Islet of Langerhans (tissue), 1 donor: ENCODE measurements around the gene ASAP2.

Experiments
- FAIRE-seq: peaks from one replicate; lab custom pipeline; 2011; peaks lifted over from hg19 to GRCh38; lab: Jason Lieb, UNC

ASAP2 gene

DNA sequence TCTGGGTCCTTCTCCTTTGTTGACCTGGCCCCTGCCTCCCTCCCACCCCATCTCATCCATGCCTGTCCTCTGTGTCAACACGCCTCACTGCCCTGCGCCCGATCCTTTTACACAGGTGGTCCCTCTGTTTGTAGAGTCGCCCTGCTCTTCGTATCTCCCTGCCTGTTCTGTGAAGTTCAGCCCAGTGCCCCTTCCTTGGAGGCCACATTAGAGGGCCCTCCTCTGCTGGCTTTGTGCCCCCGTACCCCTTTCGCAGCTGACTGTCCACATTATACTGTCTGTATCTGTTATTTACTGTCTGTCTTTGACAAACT, 25.5 kb downstream of the ASAP2 start:
- no peak for FAIRE-seq

DNA sequence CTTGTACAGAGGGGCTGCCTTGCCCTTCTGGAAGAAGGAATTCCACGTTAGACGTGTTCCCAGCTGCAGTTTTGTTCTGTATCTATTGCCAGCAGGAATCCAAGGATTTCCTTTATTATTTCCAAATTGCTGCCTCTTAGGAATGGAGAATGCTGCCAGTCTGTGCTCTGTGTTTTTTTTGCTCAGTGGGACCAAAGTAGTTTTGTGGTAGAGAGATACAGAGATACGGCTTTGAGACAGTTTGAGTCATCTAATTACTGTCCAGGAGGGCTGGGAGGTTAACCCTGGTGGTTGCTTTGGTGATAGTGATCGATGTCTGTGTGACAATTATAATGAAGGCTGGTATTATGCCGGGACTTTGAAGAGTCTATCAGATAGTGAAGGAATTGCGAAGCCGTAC, 26.3 kb downstream of the ASAP2 start:
- FAIRE-seq = no peak

DNA sequence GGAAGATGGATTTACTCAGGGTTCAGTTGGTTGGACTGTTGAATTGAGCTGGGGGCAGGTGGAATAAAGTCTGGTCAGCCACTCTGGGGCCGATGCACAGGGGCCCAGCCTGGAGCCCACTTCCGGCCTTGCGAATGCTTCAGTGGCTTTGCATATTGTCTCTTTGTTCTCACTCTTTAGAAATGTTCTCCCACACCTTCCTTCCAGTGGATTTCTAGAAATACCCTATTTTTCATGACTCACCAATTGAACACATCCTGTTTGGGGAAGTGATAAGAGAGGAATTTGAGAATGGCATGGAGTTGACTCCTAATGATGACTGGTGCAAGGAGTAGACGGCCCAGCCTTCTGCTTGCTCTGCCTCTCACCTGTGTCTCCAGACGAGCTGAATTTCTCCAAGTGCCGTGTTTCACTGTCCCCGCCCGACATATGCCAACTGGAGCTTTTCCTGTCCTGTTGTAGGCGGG, 28.1 kb downstream of the ASAP2 start:
- FAIRE-seq = no peak

DNA sequence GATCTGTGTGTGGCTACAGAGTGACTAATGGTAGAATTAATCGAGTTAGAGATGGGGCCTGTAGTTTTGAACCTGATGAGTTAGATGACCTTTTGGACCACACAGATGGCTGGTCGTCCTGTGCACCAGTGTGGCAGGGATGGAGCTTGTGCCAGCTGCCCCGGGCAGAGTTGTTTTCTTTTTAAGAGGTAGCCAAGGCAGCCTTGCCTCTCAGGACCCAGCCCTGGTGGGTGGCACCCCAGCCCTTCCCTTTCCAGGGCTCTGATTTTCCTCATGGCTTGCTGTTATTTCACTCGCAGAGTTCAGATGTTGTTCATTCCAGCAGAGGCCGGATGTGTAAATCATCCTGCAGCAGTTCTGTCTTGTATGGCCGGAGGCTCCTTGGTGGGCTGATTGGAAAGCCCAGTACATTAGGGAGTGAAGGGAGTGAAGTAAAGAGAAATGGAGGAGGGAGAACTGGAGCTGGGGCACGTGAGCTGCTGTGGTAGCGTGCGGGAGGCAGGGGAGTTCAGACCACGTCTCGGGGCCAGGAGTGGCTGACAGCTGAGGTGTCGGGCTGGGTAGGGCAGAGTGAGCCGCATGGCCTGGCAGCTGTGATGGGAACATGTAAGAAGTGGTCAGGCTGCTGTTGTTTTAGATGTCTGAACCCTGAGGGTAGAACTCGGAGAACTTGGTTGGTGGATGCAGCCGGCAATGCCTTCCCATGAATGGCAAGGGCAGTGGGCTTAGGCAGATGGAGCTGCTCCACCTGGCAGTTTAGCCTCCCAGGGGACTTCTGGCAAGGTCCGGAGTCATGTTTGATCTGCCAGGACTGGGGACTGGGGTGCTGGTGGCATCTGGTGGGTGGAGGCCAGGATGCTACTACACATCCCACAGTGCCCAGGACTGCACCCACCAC, 28.8 kb downstream of the ASAP2 start:
- FAIRE-seq = no peak

DNA sequence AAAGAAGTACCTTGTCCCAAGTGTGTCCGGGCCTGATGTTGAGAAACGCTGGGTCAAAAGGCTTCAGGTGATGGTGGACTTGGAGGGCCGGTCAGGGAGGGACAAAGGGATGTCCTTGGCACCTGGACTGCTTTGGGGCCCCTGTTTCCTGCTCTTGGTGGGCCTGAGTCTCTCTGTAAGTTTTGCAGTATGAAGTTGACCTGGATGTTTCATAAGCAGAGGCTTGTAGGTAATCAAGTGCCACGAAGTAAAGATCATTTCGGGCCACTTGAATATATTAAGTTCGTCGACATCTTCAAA, 29.4 kb downstream of the ASAP2 start:
- FAIRE-seq = no peak

DNA sequence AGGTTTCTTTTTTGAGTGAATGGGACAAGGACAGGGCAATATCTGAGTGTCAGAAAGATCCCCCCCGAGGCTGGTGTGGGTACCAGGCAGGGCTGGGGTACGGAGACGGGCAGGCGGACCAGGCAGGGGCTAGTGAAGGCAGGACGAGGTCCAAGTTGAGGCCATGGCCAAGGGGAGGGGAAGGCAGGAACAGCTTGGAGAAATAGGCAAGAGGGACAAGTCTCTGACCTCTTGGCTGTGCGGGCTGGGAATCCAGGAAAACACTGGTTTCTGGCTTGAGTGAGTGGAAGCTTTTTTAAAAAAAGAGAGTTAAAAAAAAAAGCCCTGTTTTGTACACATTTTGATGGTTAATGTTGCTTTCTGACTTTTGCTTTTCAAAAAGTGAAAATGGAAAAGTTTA, 30.3 kb downstream of the ASAP2 start:
- no peak for FAIRE-seq

DNA sequence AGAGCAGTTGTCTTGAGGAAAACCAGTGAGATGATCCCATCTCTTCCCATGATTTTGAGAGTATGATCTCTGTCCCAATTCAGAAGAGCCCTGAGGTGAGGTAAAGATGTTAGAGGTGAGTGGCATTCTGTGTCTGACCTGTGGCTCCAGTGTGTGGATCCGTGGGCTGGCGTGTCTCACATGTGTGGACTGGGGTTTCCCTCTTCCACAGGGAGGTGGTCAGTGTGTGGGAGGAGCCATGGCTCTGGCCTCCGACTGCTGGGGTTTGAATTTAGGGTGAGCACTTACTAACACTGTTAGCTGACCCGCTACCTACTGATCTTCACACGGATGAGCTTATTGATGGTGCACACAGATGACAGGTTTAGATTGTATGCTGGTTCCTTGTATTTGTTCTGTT, 31.2 kb downstream of the ASAP2 start:
- FAIRE-seq = no peak

DNA sequence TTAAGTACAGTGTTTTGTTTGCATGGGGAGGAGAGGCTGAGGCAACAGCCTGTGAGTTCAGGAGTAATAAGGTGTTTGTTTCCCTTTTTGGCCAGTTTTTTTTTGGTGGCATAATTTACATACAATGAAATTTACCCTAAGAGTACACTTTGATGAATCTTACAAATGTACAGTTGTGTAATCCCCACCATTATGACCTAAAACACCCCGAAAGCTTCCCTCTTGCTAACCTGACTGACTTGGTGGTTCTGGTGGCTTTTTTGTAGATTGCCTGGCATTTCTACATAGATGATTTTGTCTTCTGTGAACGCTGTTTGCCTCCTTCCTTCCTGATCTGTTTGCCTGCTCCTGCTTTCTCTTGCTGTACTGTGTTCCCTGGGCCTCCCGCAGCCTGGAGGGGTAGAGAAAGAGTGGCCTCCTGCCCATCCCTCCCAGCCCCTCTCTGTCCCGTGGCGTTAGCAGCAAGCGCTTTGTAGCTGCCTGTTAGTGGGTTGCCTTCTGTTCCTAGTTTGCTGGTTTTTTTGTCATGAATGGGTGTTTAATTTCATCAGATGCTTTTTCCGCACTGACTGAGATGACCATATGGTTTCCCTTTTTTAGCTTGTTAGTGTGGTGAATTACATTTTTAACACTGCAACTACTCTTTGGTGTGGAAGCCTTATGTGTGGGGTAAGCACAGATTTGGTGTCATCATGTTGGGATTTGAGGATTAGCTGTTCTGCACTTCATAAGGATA, 32.1 kb downstream of the ASAP2 start:
- FAIRE-seq = no peak

DNA sequence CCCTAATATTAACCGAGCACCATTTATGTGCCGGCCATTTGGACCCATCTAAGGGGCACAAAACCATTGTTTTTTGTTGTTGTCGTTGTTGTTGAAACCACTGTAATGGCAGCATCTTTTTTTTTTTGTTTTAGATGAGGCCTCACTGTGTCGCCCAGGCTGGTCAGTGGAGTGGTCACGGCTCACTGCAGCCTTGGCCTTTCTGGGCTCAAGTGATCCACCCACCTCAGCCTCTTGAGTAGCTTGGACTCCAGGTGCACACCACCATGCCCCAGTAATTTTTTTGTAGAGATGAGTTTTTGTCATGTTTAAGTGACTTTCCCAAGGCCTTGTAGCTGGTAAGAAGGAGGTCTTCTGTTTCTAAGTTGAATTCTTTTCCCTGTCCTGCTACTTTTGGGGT, 33.0 kb downstream of the ASAP2 start:
- no peak for FAIRE-seq

DNA sequence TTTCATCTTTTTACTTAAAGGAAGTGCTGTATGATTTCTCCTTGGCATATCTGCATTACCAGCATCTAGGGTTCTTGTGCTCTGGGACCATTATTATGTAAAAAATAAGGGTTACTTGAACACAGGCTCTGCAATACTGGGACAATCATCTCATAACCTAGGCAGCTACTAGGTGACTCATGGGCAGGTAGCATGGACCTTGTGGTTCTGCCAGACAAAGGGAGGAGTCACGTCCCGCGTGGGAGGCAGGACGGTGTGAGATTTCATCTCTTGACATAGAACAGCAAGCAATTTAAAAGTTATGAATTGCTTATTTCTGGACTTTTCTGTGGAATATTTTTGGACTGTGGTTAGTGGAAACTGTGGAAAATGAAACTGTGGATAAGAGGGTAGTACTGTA, 34.1 kb downstream of the ASAP2 start:
- FAIRE-seq = no peak

DNA sequence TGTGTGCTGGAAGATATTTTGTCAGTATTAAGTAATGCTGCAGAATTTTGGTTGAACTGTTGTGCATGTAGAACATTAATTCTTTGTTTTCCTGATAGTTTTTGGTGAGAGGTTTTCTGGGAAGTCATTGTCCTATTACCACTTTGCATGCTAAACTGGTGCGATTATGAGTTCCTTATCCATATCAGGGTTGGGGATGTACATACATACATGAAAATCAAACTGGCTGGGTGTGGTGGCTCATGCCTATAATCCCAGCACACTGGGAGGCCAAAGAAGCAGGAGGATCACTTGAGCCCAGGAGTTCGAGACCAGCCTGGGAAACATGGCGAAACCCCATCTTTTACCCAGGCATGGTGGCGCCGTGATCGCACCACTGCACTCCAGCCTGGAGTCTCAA, 34.6 kb downstream of the ASAP2 start:
- no peak for FAIRE-seq

DNA sequence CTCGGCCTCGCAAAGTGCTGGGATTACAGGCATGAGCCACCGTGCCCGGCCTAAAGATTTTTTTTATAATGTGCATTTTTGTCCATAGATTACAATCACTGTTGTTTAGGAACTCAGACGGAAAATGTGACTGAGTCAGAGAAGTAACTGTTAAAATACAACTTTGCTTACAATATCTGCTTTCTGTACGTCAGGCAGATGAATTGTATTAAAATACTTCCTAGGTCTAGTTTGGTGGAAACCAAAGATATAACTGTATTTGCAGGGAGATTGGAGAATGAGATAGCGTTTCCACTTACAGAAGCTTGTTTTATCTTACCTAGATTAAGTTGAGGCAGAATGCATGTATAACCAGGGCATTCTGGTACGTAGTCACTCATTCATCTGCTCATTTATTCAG, 36.7 kb downstream of the ASAP2 start:
- no peak for FAIRE-seq

DNA sequence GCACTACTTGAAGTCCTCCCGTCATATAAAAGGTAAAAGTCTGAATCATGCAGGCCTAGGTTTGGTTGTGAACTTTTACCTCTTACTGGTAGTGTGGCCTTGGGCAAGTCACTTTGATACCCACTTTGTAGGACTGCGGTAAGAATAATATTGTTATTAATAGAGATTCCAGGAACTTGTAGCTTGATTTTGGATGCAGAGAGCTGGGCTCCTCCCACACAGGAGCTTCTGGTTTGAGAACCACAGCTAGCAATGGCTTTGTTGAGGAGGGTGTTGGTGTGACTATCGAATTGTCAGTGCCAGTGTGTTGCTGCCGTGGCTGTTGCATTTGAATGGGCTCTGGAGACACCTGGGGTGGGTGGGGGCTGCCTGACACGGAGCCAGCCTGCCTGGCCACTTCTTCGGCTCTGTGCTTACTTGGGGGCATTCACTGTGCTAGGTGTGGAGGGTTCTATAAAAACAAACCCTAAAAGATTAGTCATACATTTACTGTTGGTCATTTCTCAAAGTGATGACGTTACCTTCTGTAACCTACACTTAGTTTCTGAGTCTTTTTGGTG, 38.5 kb downstream of the ASAP2 start:
- FAIRE-seq = no peak

DNA sequence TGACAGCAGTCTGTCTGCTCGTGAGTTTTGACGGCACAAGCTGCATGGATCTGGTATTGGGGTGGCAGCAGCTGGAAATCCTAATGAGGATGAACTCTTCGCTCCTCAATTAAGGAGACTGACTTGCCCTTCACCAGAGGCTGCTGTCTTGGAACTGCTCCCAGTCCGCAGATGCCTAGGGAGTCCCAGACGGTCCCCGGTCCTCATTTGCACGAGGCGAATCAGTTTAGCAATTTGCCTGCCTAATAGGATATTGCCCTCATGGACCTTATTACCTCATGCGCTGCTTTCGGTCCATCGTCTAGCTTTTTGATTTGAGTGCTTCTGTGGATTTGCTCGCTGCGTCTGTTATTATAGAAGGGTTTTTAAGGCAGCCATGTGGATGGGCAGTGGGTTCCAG, 40.6 kb downstream of the ASAP2 start:
- no peak for FAIRE-seq

DNA sequence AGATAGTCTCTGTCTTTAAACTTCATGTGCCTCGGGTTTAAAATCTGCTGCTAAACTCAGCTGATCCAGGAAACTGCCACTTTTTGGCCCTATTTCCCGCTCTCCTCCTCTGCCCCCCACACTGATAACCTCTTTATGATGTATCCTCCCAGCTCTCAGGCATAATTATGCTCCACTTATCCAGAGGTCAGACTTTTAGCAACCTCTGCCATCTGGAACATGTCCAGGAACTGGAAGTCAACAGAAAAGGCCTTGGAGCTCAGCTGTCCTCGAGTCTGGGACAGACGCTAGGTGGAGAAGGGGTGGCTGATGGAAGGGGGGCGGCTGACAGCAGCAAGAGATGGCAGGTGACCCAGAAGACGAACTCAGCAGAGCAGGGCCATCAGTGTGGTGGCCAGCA, 41.2 kb downstream of the ASAP2 start:
- no peak for FAIRE-seq

DNA sequence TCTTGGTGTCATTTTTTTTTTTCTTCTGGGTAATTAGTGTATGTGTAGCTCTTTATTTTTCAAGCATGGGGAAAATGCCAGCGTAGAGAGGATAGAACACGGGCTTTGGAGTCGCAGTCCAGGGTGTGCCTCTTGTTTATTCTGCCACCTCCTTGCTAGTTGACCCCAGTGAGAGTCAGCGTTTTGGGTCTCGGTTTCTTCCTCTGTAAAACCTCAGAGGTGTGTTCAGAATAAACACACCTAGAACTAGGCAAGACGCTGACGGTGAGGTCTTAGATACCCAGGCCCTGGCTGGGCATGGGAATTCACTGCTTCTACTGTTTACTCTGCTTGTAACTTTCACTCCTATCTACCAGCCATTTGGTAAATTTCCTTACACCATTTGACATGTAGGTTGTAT, 41.8 kb downstream of the ASAP2 start:
- no peak for FAIRE-seq

DNA sequence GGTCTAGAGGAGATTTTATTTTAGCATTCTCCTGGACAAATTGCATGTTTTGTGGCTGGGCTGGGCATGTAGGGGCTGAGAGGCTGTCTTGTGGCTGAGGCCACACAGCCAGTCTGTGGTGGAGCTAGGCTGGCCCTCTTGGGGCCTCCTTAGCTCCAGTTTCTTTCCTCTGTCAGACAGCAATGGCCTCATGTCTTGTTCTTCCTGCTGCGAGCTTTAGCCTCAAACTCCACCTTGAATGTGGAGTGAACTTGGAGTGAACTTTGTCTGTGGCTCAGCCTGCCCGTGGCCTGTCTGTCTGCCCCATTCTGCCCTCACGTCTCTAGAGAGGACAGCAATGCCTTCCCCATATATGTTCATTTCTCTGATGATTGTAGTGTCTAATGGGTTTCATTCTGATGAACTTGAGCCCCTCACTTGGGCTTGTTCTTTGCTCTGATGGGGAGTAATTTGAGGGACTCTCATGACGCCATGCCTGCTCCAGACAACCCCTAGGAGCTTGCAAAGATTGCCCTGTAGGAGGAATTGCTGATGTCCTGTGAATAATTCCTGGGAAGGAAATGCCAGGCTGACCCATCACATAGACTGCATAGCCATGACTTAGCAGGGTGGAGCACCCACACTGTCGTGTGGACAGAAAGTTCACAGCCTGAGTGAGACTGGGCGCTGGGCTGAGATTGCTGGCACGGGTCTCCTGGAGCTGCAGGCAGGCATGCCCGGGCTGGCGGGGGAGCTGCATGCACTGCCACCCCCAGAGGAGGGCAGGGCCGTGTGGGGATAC, 42.6 kb downstream of the ASAP2 start:
- no peak for FAIRE-seq

DNA sequence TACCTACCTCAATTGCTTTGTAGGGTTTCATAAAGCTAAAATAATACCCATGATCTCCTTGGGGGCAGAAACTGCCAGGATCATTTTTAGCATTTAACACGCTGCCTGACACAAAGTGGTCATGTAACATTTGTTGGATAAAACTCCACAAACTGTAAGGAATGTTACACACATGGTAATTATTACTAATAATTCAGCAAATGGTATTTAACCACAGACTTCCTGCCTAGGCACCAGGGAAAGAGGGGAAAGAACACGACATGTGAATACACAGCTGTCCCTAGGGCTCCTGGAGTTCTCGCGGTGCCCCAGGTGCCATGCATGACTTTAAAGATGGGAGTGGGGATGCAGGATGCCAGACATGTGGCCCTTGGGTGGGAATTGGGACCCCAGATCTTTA, 43.5 kb downstream of the ASAP2 start:
- no peak for FAIRE-seq

DNA sequence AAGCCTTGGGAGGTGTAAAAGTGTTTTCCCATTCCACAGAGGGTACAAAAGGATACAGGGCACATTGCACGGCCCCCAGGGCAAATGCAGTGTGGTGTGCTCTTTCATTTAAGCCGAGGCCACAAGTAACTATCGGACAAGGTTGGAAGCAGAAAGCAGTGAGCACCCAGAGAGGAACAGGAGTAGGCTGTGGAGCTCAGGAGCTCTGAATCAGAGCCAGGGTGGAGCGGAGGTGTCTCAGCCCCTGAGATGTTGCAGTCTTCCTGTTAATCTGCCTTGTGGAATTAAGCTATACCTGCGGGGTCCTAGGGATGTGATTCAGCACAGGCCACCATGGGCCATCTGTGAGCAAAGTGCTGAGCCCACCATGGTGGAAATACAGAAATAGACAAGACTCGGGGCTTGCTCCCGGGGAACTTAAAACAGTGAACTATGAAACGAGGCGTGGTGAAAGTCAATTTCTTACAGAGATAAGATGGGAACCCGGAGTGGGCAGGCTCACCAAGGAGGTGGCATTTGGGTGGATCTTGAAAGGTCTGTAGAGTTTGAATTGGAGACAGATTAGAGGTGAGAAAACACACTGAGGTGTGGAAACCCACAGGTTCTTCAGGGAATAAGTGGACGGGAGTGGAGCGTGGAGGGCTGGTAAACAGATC, 44.0 kb downstream of the ASAP2 start:
- no peak for FAIRE-seq

DNA sequence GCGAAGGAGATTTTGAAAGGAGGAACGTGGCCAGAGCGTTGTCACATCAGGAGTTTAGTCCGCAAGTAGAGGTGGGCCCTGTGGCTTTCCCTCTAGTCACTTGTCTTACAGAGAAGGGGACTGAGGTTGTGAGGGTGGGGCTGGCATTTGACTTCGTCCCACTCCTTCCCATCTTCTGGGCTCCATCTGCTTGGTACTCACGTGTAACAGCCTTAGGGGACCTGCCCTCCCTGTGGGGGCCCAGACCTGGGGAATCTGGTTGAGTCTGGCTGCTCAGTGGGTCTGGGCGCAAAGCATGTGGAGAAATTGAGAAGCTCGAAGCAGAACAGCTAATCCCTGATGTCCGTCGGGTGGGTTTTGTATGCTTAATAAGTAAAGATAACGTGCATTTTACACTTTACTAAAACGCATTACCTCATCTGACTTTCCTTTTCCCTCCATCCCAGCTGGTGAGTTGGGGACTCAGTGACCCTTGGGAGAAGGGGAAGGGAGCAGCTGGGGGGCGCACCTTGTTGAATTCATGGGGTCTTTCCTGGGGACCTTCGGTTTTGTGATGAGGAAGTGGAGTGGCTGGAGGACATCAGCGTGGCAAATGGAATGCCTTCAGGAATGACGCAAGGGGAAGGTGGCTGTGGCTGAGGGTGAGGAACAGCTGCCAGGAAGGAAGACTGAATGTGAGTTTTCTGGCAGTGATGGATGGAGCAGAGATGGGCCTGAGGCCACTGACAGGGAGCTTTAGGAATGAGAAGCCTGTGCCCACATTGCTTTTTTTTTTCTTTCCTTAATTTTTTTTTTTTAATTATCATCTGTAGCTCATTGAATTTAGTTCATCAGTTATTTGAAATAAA, 44.8 kb downstream of the ASAP2 start:
- FAIRE-seq = no peak

DNA sequence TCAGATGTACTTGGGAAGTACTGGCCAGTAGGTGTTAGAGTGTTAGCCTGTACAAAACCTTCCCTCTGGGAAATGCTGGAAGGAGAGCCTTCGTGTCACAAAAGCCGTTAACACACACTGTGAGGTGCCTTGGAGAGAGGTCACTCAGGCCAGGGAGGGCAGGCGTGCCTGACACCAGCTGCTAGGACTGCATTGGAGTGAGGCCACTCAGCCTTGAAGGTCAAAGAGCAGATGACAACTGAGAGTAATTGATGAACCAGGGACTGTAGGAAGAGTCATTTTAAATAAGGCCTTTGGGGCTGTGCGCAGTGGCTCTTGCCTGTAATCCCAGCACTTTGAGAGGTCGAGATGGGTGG, 45.4 kb downstream of the ASAP2 start:
- FAIRE-seq = no peak

DNA sequence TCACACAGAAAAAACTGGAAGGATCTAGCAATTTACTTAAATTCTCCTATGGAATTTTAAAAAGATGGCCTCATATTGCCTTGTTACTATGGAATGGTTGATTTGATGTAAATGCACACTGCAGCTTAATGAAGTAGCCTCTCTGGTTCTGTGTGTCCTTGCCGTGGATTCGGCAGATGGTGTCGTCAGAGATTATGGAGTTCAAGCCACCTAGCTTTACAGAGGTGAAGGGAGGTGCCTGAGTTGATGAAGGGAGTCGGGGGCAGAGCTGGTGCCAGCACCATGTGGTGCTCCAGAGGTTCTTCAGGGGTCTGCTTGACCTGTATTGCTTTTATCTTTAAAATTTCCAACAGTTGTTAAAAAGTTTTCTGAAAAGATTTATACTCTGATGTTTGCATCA, 48.8 kb downstream of the ASAP2 start:
- no peak for FAIRE-seq
